HEK293 (cell line): ENCODE results near the gene G3BP2.

Experiments
- IKZF3 ChIP-seq: fragments of 450-650 bp; IDR thresholded peaks from 2 replicates; pipeline ENCODE4 v1.5.0; 2018; ENCODE audit warnings: missing biosample characterization, mild to moderate bottlenecking, missing genetic modification characterization, moderate library complexity
- MEIS1 ChIP-seq: sonication (generic); formaldehyde crosslinking; IDR thresholded peaks from 2 replicates; pipeline ENCODE4 v1.8.1; 2022; ENCODE audit warnings: missing genetic modification reagents, mild to moderate bottlenecking, borderline replicate concordance
- SP3 ChIP-seq: fragments of 450-650 bp; formaldehyde crosslinking; IDR thresholded peaks from 2 replicates; pipeline ENCODE4 v1.5.1; 2016; ENCODE audit warnings: missing biosample characterization, missing genetic modification characterization
- ZBTB1 ChIP-seq: fragments of 450-650 bp; formaldehyde crosslinking; IDR thresholded peaks from 2 replicates; pipeline ENCODE4 v1.5.1; 2016; ENCODE audit warnings: missing biosample characterization, missing genetic modification characterization
- ZBTB7A ChIP-seq: fragments of 450-650 bp; formaldehyde crosslinking; IDR thresholded peaks from 2 replicates; pipeline ENCODE4 v1.5.1; 2016; ENCODE audit warnings: low read depth, missing biosample characterization, missing genetic modification characterization
- ZNF555 ChIP-seq: fragments of 450-650 bp; formaldehyde crosslinking; conservative IDR thresholded peaks from 2 replicates; pipeline ENCODE4 v1.5.1; 2017; ENCODE audit warnings: missing biosample characterization, mild to moderate bottlenecking, missing genetic modification characterization, inconsistent platforms
- ZNF747 ChIP-seq: fragments of 450-650 bp; formaldehyde crosslinking; IDR thresholded peaks from 2 replicates; pipeline ENCODE4 v1.5.1; 2016; ENCODE audit warnings: missing biosample characterization, missing genetic modification characterization
- ZNF785 ChIP-seq: fragments of 450-650 bp; formaldehyde crosslinking; IDR thresholded peaks from 2 replicates; pipeline ENCODE4 v1.5.1; 2016; ENCODE audit warnings: missing biosample characterization, missing genetic modification characterization
- ZNF830 ChIP-seq: fragments of 450-650 bp; IDR thresholded peaks from 2 replicates; pipeline ENCODE4 v1.5.0; 2018; ENCODE audit warnings: missing biosample characterization, missing genetic modification characterization, low read depth, mild to moderate bottlenecking, moderate library complexity
- TF ChIP-seq, protein P1 (sequence below): fragments of 450-650 bp; formaldehyde crosslinking; IDR thresholded peaks from 2 replicates; pipeline ENCODE4 v1.5.1; 2016; ENCODE audit warnings: missing biosample characterization, missing genetic modification characterization
- TF ChIP-seq, protein P2 (sequence below): fragments of 450-650 bp; formaldehyde crosslinking; IDR thresholded peaks from 2 replicates; pipeline ENCODE4 v1.5.1; 2016; ENCODE audit warnings: missing biosample characterization, missing genetic modification characterization
- TF ChIP-seq, protein P3 (sequence below): fragments of 450-650 bp; formaldehyde crosslinking; IDR thresholded peaks from 2 replicates; pipeline ENCODE4 v1.5.1; 2016; ENCODE audit warnings: missing biosample characterization, missing genetic modification characterization
- TF ChIP-seq, protein P4 (sequence below): fragments of 450-650 bp; formaldehyde crosslinking; IDR thresholded peaks from 2 replicates; pipeline ENCODE4 v1.5.1; 2016; ENCODE audit warnings: missing biosample characterization, missing genetic modification characterization

DNA sequence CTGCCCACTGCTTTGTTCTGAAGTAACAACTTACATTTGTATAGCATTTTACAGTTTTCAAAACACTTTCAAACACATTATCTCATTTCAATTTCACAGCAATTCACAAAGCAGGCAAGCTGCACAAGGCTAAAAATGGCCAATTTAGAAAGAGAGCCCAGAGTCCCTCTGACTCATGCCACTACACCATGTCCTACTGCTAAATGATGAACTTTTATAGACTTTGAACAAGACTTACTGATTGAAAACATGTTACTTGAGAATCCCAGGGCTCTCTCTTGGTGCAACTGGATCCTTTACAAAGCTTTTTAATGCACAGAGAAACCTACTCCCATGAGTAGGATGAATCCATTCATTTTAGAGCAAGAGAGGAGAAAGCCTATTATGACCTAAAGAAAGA lies 5.8 kb upstream of the G3BP2 start:
- TF ChIP-seq ZNF785 (tag by site-specific recombination) (no peak), ZBTB7A (tag by site-specific recombination) (no peak), MEIS1 (CRISPR knock-in tag) (no peak), ZNF830 (tag by site-specific recombination) (no peak), IKZF3 (tag by site-specific recombination) (no peak), ZNF555 (no peak), ZBTB1 (tag by site-specific recombination) (no peak), ZNF747 (no peak), SP3 (tag by site-specific recombination) (no peak)
- TF ChIP-seq, protein P1, sequence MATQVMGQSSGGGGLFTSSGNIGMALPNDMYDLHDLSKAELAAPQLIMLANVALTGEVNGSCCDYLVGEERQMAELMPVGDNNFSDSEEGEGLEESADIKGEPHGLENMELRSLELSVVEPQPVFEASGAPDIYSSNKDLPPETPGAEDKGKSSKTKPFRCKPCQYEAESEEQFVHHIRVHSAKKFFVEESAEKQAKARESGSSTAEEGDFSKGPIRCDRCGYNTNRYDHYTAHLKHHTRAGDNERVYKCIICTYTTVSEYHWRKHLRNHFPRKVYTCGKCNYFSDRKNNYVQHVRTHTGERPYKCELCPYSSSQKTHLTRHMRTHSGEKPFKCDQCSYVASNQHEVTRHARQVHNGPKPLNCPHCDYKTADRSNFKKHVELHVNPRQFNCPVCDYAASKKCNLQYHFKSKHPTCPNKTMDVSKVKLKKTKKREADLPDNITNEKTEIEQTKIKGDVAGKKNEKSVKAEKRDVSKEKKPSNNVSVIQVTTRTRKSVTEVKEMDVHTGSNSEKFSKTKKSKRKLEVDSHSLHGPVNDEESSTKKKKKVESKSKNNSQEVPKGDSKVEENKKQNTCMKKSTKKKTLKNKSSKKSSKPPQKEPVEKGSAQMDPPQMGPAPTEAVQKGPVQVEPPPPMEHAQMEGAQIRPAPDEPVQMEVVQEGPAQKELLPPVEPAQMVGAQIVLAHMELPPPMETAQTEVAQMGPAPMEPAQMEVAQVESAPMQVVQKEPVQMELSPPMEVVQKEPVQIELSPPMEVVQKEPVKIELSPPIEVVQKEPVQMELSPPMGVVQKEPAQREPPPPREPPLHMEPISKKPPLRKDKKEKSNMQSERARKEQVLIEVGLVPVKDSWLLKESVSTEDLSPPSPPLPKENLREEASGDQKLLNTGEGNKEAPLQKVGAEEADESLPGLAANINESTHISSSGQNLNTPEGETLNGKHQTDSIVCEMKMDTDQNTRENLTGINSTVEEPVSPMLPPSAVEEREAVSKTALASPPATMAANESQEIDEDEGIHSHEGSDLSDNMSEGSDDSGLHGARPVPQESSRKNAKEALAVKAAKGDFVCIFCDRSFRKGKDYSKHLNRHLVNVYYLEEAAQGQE (tag by site-specific recombination) = no peak
- TF ChIP-seq, protein P2, sequence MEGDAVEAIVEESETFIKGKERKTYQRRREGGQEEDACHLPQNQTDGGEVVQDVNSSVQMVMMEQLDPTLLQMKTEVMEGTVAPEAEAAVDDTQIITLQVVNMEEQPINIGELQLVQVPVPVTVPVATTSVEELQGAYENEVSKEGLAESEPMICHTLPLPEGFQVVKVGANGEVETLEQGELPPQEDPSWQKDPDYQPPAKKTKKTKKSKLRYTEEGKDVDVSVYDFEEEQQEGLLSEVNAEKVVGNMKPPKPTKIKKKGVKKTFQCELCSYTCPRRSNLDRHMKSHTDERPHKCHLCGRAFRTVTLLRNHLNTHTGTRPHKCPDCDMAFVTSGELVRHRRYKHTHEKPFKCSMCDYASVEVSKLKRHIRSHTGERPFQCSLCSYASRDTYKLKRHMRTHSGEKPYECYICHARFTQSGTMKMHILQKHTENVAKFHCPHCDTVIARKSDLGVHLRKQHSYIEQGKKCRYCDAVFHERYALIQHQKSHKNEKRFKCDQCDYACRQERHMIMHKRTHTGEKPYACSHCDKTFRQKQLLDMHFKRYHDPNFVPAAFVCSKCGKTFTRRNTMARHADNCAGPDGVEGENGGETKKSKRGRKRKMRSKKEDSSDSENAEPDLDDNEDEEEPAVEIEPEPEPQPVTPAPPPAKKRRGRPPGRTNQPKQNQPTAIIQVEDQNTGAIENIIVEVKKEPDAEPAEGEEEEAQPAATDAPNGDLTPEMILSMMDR (tag by site-specific recombination) = no peak
- TF ChIP-seq, protein P3, sequence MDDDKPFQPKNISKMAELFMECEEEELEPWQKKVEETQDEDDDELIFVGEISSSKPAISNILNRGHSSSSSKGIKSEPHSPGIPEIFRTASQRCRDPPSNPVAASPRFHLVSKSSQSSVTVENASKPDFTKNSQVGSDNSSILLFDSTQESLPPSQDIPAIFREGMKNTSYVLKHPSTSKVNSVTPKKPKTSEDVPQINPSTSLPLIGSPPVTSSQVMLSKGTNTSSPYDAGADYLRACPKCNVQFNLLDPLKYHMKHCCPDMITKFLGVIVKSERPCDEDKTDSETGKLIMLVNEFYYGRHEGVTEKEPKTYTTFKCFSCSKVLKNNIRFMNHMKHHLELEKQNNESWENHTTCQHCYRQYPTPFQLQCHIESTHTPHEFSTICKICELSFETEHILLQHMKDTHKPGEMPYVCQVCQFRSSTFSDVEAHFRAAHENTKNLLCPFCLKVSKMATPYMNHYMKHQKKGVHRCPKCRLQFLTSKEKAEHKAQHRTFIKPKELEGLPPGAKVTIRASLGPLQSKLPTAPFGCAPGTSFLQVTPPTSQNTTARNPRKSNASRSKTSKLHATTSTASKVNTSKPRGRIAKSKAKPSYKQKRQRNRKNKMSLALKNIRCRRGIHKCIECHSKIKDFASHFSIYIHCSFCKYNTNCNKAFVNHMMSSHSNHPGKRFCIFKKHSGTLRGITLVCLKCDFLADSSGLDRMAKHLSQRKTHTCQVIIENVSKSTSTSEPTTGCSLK (tag by site-specific recombination) = no peak
- TF ChIP-seq, protein P4, sequence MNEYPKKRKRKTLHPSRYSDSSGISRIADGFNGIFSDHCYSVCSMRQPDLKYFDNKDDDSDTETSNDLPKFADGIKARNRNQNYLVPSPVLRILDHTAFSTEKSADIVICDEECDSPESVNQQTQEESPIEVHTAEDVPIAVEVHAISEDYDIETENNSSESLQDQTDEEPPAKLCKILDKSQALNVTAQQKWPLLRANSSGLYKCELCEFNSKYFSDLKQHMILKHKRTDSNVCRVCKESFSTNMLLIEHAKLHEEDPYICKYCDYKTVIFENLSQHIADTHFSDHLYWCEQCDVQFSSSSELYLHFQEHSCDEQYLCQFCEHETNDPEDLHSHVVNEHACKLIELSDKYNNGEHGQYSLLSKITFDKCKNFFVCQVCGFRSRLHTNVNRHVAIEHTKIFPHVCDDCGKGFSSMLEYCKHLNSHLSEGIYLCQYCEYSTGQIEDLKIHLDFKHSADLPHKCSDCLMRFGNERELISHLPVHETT = no peak
